ENCODE measurements around the gene CAMK2A. TPM values are rescaled to one million over a fixed set of nuclear protein-coding genes. Genes with fewer than 3 reads are reported as not detected.

Gene CAMK2A
- total and polyA plus RNA-seq, 2 experiments from 2014 or later, result 0.18 TPM; not detected in 1

DNA sequence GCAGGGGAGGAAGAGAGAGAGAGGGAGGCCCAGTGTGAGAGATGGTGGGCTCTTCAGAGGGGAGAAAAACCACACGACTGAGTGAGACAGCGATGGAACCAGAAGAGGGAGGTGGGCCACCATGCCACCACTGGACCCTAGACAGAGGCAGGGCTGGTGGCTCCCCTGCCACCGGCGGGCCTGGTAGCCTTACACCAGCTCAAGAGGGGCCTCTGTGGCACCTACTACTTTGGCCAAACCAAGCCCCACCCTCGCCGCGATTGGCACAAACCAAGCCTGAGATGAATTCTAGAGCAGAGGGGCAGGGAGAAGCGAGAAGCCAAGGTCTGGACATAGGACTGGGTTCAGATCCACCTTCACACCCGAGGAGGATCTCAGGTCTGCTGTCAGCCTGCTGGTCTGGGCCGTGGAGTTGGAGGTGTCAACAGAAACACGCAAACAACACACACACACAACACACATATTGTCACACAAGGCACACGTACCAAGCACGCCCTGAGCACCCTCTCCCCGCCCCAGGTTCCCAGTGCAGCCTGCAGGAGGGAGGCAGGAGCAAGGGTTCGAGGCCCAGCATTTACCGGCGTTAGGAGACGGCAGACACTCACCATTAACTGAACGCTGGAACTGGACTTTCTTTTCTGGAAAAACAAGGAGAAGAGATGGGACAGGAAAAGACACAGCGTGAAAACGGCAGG lies 50.3 kb downstream of the CAMK2A start (continued):
- TF ChIP-seq, protein P1, sequence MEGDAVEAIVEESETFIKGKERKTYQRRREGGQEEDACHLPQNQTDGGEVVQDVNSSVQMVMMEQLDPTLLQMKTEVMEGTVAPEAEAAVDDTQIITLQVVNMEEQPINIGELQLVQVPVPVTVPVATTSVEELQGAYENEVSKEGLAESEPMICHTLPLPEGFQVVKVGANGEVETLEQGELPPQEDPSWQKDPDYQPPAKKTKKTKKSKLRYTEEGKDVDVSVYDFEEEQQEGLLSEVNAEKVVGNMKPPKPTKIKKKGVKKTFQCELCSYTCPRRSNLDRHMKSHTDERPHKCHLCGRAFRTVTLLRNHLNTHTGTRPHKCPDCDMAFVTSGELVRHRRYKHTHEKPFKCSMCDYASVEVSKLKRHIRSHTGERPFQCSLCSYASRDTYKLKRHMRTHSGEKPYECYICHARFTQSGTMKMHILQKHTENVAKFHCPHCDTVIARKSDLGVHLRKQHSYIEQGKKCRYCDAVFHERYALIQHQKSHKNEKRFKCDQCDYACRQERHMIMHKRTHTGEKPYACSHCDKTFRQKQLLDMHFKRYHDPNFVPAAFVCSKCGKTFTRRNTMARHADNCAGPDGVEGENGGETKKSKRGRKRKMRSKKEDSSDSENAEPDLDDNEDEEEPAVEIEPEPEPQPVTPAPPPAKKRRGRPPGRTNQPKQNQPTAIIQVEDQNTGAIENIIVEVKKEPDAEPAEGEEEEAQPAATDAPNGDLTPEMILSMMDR (conservative IDR thresholded peaks at IDR 0.05; ENCODE audit: low read depth in 2 of 2), result no peak
- TF ChIP-seq NANOG (IDR thresholded peaks at IDR 0.05; ENCODE audit: borderline replicate concordance) (no peak), EZH2phosphoT487 (IDR thresholded peaks at IDR 0.05; ENCODE audit: unreplicated experiment) (no peak), CREB1 (CRISPR knock-in tag; IDR thresholded peaks at IDR 0.05; ENCODE audit: low read depth) (no peak), JUNB (IDR thresholded peaks at IDR 0.05; ENCODE audit: unreplicated experiment) (no peak), EZH2 (IDR thresholded peaks at IDR 0.05; ENCODE audit: low read depth, unreplicated experiment) (no peak), ZNF114 (CRISPR knock-in tag; IDR thresholded peaks at IDR 0.05) (no peak), POLR2AphosphoS5 (IDR thresholded peaks at IDR 0.05; ENCODE audit: low read depth) (no peak)
- TF ChIP-seq, protein P2, sequence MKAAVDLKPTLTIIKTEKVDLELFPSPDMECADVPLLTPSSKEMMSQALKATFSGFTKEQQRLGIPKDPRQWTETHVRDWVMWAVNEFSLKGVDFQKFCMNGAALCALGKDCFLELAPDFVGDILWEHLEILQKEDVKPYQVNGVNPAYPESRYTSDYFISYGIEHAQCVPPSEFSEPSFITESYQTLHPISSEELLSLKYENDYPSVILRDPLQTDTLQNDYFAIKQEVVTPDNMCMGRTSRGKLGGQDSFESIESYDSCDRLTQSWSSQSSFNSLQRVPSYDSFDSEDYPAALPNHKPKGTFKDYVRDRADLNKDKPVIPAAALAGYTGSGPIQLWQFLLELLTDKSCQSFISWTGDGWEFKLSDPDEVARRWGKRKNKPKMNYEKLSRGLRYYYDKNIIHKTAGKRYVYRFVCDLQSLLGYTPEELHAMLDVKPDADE (IDR thresholded peaks at IDR 0.05), result no peak

DNA sequence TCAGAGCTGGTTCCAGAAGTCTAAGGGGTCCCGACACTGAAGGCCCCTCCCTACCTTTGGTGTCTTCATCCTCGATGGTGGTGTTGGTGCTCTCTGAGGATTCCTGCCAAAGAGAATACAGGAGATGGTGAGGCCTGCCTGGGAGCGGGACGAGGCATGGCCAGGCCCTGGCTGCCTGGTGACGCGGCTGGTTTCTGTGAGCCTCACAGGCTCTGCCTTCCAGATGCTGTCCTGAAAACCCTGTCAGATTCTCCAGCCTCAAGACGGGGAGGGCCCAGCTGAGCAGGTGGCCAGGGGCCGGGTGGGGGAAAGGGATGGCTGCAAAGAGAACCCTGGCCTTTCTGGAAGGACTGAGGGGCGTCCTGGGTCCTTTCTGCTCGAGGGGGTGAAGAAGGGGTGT lies 50.9 kb downstream of the CAMK2A start:
- H3K27ac ChIP-seq (ENCODE audit: low read depth), result no peak overlapping the region
- no peaks in the 10 kb centered on the region for H3K79me2 ChIP-seq (replicated peaks; ENCODE audit: insufficient read depth)
- H3K9me2 ChIP-seq (ENCODE audit: insufficient read depth), result no peaks in the 10 kb centered on the region
- H3F3A ChIP-seq (replicated peaks; ENCODE audit: low read depth), result no peaks in the 10 kb centered on the region
- H3K4me1 Mint-ChIP-seq, result peaks cover 3% of the 10 kb centered on the region; the same call in 1 of the 3 replicates
- H3K36me3 Mint-ChIP-seq (ENCODE audit: low read depth), result no peaks in the 10 kb centered on the region
- H3K4me3 ChIP-seq, result no peak overlapping the region
- no peak for ATAC-seq
- no peaks in the 10 kb centered on the region for H4K20me1 ChIP-seq (replicated peaks; ENCODE audit: insufficient read depth)
- H2AFZ ChIP-seq, result no peak overlapping the region
- DNase-seq (ENCODE audit: low spot score), result no peak
- H3K27me3 Mint-ChIP-seq (ENCODE audit: insufficient read depth, low read depth, poor library complexity), result peaks cover 2% of the 10 kb centered on the region
- no peaks in the 10 kb centered on the region for H3K4me1 ChIP-seq (ENCODE audit: insufficient read depth)
- H3K9me3 Mint-ChIP-seq, result no peaks in the 10 kb centered on the region
- H3K4me3 Mint-ChIP-seq, result no peak overlapping the region
- H3K36me3 ChIP-seq (ENCODE audit: insufficient read depth), result no peaks in the 10 kb centered on the region
- no peak overlapping the region for H3K4me2 ChIP-seq
- H3K27ac Mint-ChIP-seq, result no peak overlapping the region
- H3K27me3 ChIP-seq (ENCODE audit: insufficient read depth), result no peaks in the 10 kb centered on the region
- TF ChIP-seq NANOG (IDR thresholded peaks at IDR 0.05; ENCODE audit: borderline replicate concordance), result no peak
- TF ChIP-seq JUNB (IDR thresholded peaks at IDR 0.05; ENCODE audit: unreplicated experiment), result no peak
- TF ChIP-seq, protein P3, sequence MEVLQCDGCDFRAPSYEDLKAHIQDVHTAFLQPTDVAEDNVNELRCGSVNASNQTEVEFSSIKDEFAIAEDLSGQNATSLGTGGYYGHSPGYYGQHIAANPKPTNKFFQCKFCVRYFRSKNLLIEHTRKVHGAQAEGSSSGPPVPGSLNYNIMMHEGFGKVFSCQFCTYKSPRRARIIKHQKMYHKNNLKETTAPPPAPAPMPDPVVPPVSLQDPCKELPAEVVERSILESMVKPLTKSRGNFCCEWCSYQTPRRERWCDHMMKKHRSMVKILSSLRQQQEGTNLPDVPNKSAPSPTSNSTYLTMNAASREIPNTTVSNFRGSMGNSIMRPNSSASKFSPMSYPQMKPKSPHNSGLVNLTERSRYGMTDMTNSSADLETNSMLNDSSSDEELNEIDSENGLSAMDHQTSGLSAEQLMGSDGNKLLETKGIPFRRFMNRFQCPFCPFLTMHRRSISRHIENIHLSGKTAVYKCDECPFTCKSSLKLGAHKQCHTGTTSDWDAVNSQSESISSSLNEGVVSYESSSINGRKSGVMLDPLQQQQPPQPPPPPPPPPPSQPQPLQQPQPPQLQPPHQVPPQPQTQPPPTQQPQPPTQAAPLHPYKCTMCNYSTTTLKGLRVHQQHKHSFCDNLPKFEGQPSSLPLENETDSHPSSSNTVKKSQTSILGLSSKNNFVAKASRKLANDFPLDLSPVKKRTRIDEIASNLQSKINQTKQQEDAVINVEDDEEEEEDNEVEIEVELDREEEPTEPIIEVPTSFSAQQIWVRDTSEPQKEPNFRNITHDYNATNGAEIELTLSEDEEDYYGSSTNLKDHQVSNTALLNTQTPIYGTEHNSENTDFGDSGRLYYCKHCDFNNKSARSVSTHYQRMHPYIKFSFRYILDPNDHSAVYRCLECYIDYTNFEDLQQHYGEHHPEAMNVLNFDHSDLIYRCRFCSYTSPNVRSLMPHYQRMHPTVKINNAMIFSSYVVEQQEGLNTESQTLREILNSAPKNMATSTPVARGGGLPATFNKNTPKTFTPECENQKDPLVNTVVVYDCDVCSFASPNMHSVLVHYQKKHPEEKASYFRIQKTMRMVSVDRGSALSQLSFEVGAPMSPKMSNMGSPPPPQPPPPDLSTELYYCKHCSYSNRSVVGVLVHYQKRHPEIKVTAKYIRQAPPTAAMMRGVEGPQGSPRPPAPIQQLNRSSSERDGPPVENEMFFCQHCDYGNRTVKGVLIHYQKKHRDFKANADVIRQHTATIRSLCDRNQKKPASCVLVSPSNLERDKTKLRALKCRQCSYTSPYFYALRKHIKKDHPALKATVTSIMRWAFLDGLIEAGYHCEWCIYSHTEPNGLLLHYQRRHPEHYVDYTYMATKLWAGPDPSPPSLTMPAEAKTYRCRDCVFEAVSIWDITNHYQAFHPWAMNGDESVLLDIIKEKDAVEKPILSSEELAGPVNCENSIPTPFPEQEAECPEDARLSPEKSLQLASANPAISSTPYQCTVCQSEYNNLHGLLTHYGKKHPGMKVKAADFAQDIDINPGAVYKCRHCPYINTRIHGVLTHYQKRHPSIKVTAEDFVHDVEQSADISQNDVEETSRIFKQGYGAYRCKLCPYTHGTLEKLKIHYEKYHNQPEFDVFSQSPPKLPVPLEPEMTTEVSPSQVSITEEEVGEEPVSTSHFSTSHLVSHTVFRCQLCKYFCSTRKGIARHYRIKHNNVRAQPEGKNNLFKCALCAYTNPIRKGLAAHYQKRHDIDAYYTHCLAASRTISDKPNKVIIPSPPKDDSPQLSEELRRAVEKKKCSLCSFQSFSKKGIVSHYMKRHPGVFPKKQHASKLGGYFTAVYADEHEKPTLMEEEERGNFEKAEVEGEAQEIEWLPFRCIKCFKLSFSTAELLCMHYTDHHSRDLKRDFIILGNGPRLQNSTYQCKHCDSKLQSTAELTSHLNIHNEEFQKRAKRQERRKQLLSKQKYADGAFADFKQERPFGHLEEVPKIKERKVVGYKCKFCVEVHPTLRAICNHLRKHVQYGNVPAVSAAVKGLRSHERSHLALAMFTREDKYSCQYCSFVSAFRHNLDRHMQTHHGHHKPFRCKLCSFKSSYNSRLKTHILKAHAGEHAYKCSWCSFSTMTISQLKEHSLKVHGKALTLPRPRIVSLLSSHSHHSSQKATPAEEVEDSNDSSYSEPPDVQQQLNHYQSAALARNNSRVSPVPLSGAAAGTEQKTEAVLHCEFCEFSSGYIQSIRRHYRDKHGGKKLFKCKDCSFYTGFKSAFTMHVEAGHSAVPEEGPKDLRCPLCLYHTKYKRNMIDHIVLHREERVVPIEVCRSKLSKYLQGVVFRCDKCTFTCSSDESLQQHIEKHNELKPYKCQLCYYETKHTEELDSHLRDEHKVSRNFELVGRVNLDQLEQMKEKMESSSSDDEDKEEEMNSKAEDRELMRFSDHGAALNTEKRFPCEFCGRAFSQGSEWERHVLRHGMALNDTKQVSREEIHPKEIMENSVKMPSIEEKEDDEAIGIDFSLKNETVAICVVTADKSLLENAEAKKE (CRISPR knock-in tag; IDR thresholded peaks at IDR 0.05), result no peak
- no peak for TF ChIP-seq ZNF114 (CRISPR knock-in tag; IDR thresholded peaks at IDR 0.05)
- no peak for TF ChIP-seq POLR2AphosphoS5 (IDR thresholded peaks at IDR 0.05; ENCODE audit: low read depth)
- TF ChIP-seq CREB1 (CRISPR knock-in tag; IDR thresholded peaks at IDR 0.05; ENCODE audit: low read depth), result no peak
- TF ChIP-seq ZNF331 (CRISPR knock-in tag; IDR thresholded peaks at IDR 0.05; ENCODE audit: low read depth), result no peak
- TF ChIP-seq EZH2phosphoT487 (IDR thresholded peaks at IDR 0.05; ENCODE audit: unreplicated experiment), result no peak
- no peak for TF ChIP-seq EZH2 (IDR thresholded peaks at IDR 0.05; ENCODE audit: low read depth, unreplicated experiment)
- TF ChIP-seq, protein P2 (IDR thresholded peaks at IDR 0.05), result no peak
- no peak for TF ChIP-seq STAT1 (IDR thresholded peaks at IDR 0.05; ENCODE audit: unreplicated experiment)
